Measurements from ENCODE around the gene MIER3. TPM values are rescaled to one million over a fixed set of nuclear protein-coding genes. Genes with fewer than 3 reads are reported as not detected.
"Not testable (repeated sequence)": the region's sequence is repeated elsewhere in the genome, so short reads cannot be mapped to it uniquely, and the experiment has no call there.

The MIER3 gene
- total and polyA plus RNA-seq, 2 of the 13 experiments (the other 11 are each of a cell fraction or from before 2014, with no cell fraction given), result 14.6 to 38.8 TPM

GRCh38 chr5:56979526-56979925 lies 27.6 kb upstream of the MIER3 start:
- intact Hi-C loops (cut with micrococcal nuclease; ENCODE audit: unreplicated experiment); DNase-seq (ENCODE audit: low spot score); H3K79me2 ChIP-seq (ENCODE audit: insufficient read depth, low read length); in situ Hi-C loops (cut with HindIII; ENCODE audit: extremely low pct_ligation_motif_present, low pct_unique_long_range_greater_than_20kb); H3K9me3 ChIP-seq (ENCODE audit: low read length); CTCF ChIA-PET (ENCODE audit: low intra/inter-chr PET ratio, low total read pairs); H2AFZ ChIP-seq (ENCODE audit: low read length); H4K20me1 ChIP-seq (ENCODE audit: insufficient read depth, low read length); H3K9ac ChIP-seq (ENCODE audit: insufficient read depth, low read depth, low read length); H3K36me3 ChIP-seq (replicated peaks in 1 of 2; ENCODE audit: control insufficient read depth in 1 of 2, insufficient read depth in 2 of 2, low read length in 2 of 2); POLR2A ChIA-PET; H3K27ac ChIP-seq (ENCODE audit: extremely low read length, insufficient read depth, low read length); BruUV-seq (replicated peaks); FAIRE-seq: not testable (repeated sequence)
- peak; percentile 63 for ATAC-seq
- TF ChIP-seq ZNF460 (CRISPR knock-in tag; IDR thresholded peaks at IDR 0.05; ENCODE audit: borderline replicate concordance) (peak; percentile 25; the same call in 1 of the 2 replicates), UBTF (CRISPR knock-in tag; IDR thresholded peaks at IDR 0.05) (0 out of 2 replicates have a peak, but pooled peaks have one; percentile 10)
- Histone ChIP-seq H3K27me3 (ENCODE audit: control insufficient read depth in 1 of 2, insufficient read depth in 2 of 2, low read length in 2 of 2) (peaks cover 0 to 19% of the 10 kb centered on the region in 2 experiments; a peak in 4 of 5 replicates), H3K4me3 (replicated peaks in 1 of 3; ENCODE audit: insufficient read depth in 1 of 3, low read depth in 2 of 3, low read length in 3 of 3) (peak overlapping the region in 2 of 3 experiments; percentile 40 to 57; a peak in 4 of 6 replicates), H3K4me1 (ENCODE audit: insufficient read depth, low read length) (peaks cover 31% of the 10 kb centered on the region), H3K4me2 (ENCODE audit: low read depth, low read length) (peak overlapping the region; percentile 67)
- 54% methylated on average over 5 of the region's 5 CpGs for WGBS (ENCODE audit: low lambda C conversion rate)

DNA sequence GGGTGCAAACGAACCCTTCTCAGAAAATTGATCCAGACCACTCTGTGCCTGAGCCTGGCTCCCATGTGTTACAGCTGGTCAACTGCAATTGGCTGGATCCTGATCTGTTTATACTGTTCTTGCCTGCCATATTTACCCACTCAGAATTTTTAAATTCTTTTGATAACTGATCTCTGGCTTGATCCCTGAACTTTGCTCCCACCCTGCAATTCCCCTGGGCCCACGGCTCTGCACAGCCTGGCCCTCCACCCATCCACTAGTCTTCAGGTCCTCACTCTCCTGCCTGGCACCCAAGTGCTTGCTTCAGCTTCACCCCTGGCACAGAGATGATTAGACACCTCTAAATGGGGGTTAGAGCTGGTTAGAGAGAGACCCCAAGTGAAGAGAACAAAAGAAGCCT lies 25.9 kb upstream of the MIER3 start:
- H3K79me2 ChIP-seq (ENCODE audit: insufficient read depth, low read length), result no peaks in the 10 kb centered on the region
- in situ Hi-C loops (cut with HindIII; ENCODE audit: extremely low pct_ligation_motif_present, low pct_unique_long_range_greater_than_20kb), result no loop called here
- no peak overlapping the region for H3K4me3 ChIP-seq (replicated peaks in 1 of 3; ENCODE audit: insufficient read depth in 1 of 3, low read depth in 2 of 3, low read length in 3 of 3)
- BruUV-seq (replicated peaks), result no TSS peak
- peaks cover 0 to 26% of the 10 kb centered on the region in 2 experiments; a peak in 4 of 5 replicates for H3K27me3 ChIP-seq (ENCODE audit: control insufficient read depth in 1 of 2, insufficient read depth in 2 of 2, low read length in 2 of 2)
- peak; percentile 66 for ATAC-seq
- 0 out of 2 replicates have a peak overlapping the region, but pooled peaks have one; percentile 21 for H3K4me2 ChIP-seq (ENCODE audit: low read depth, low read length)
- CTCF ChIA-PET (ENCODE audit: low intra/inter-chr PET ratio, low total read pairs), result no interaction called here
- FAIRE-seq, result no peak
- intact Hi-C loops (cut with micrococcal nuclease; ENCODE audit: unreplicated experiment), result no loop called here
- 10% methylated on average over 2 of the region's 2 CpGs for WGBS (ENCODE audit: low lambda C conversion rate)
- no peak overlapping the region for H3K27ac ChIP-seq (ENCODE audit: extremely low read length, insufficient read depth, low read length)
- no peak overlapping the region for H2AFZ ChIP-seq (ENCODE audit: low read length)
- POLR2A ChIA-PET, result no interaction called here
- no peak overlapping the region for H3K9ac ChIP-seq (ENCODE audit: insufficient read depth, low read depth, low read length)
- peaks cover 31% of the 10 kb centered on the region for H3K4me1 ChIP-seq (ENCODE audit: insufficient read depth, low read length)
- H3K9me3 ChIP-seq (ENCODE audit: low read length), result no peaks in the 10 kb centered on the region
- H3K36me3 ChIP-seq (replicated peaks in 1 of 2; ENCODE audit: control insufficient read depth in 1 of 2, insufficient read depth in 2 of 2, low read length in 2 of 2), result no peaks in the 10 kb centered on the region
- H4K20me1 ChIP-seq (ENCODE audit: insufficient read depth, low read length), result no peaks in the 10 kb centered on the region
- peak; percentile 10 for DNase-seq (ENCODE audit: low spot score)
- TF ChIP-seq MLLT10 (CRISPR knock-in tag; IDR thresholded peaks at IDR 0.05), result no peak
- no peak for TF ChIP-seq AFF4 (CRISPR knock-in tag; IDR thresholded peaks at IDR 0.05)
- TF ChIP-seq POLR2G (IDR thresholded peaks at IDR 0.05; ENCODE audit: low read depth, low read length), result no peak
- no peak for TF ChIP-seq ZFP37 (CRISPR knock-in tag; IDR thresholded peaks at IDR 0.05; ENCODE audit: borderline replicate concordance)
- no peak for TF ChIP-seq KMT2A (CRISPR knock-in tag; IDR thresholded peaks at IDR 0.05)
- no peak for TF ChIP-seq ZNF263 (CRISPR knock-in tag; IDR thresholded peaks at IDR 0.05)
- no peak for TF ChIP-seq ZGPAT (CRISPR knock-in tag; IDR thresholded peaks at IDR 0.05)
- no peak for TF ChIP-seq ETV6 (CRISPR knock-in tag; conservative IDR thresholded peaks at IDR 0.05)
- TF ChIP-seq SIX4 (CRISPR knock-in tag; IDR thresholded peaks at IDR 0.05), result no peak
- no peak for TF ChIP-seq ZNF557 (CRISPR knock-in tag; IDR thresholded peaks at IDR 0.05)
